Bronchial epithelial cell (primary cell): ENCODE results near the gene PPP1R12B. TPM values are rescaled to one million over a fixed set of nuclear protein-coding genes. Genes with fewer than 3 reads are reported as not detected.
A peak's percentile ranks its signal among the peaks of the same experiment; 100 is the strongest.

ENCODE experiments used
- DNase-seq: peaks from one replicate; pipeline ENCODE4 v3.0.0-alpha.2; 2010; ENCODE audit warnings: low read depth
- FAIRE-seq: peaks from 2 replicates; lab custom pipeline; 2011; peaks lifted over from hg19 to GRCh38; lab: Jason Lieb, UNC
- H3K27me3 ChIP-seq: 2 replicates; pipeline ENCODE4 v1.5.1; 2011; ENCODE audit warnings: low read length; ENCODE audit not compliant: control insufficient read depth, insufficient read depth
- H3K36me3 ChIP-seq: 2 replicates; pipeline ENCODE4 v1.5.1; 2011; ENCODE audit warnings: low read length; ENCODE audit not compliant: control insufficient read depth, insufficient read depth
- H3K4me3 ChIP-seq: 2 replicates; pipeline ENCODE4 v1.5.1; 2011; ENCODE audit warnings: mild to moderate bottlenecking, low read depth, low read length, control low read depth
- CTCF ChIP-seq: IDR thresholded peaks from 2 replicates; pipeline ENCODE4 v1.5.1; 2011; ENCODE audit warnings: mild to moderate bottlenecking, moderate library complexity, low read length, control low read depth, inconsistent platforms; ENCODE audit not compliant: insufficient read depth, severe bottlenecking
- total RNA-seq: library from RNA; depleted of rRNA; stranded (reverse); fragments of >200 nt; gene quantifications from 2 replicates; pipeline ENCODE4 v1.2.1, GENCODE V29; 2014

Gene PPP1R12B
- 8.7 and 16.4 TPM in 2 replicates for total RNA-seq

GRCh38 chr1:202348509-202349205, at the start of gene PPP1R12B:
TSS of gene PPP1R12B (plus strand) at chr1:202348699. CDS start at chr1:202348852, 153 bp downstream.
- Histone ChIP-seq H3K27me3 (no peaks in the 10 kb centered on the region), H3K4me3 (peak within 1 kb of the TSS; percentile 64), H3K36me3 (no peaks in the 10 kb centered on the region)
- FAIRE-seq = no peak
- peak; percentile 97 for DNase-seq
- TF ChIP-seq CTCF = no peak

- no peak for TF ChIP-seq CTCF
- no peaks in the 10 kb centered on the region for H3K36me3 ChIP-seq
- FAIRE-seq (no peak), DNase-seq (no peak)
- H3K4me3 ChIP-seq = no peak overlapping the region
- no peaks in the 10 kb centered on the region for H3K27me3 ChIP-seq
Measured at GRCh38 chr1:202302166-202302565, 46.3 kb upstream of the PPP1R12B start.

GRCh38 chr1:202304375-202304774, 44.1 kb upstream of the PPP1R12B start:
- Histone ChIP-seq H3K4me3 (no peak overlapping the region), H3K27me3 (no peaks in the 10 kb centered on the region), H3K36me3 (no peaks in the 10 kb centered on the region)
- FAIRE-seq (no peak), DNase-seq (no peak)
- no peak for TF ChIP-seq CTCF

GRCh38 chr1:202305168-202305567, 43.3 kb upstream of the PPP1R12B start:
- DNase-seq = no peak
- Histone ChIP-seq H3K27me3 (no peaks in the 10 kb centered on the region), H3K4me3 (no peak overlapping the region), H3K36me3 (no peaks in the 10 kb centered on the region)
- FAIRE-seq = no peak
- no peak for TF ChIP-seq CTCF

- TF ChIP-seq CTCF = no peak
- no peaks in the 10 kb centered on the region for H3K27me3 ChIP-seq
- H3K36me3 ChIP-seq = no peaks in the 10 kb centered on the region
- no peak overlapping the region for H3K4me3 ChIP-seq
- FAIRE-seq = no peak
- no peak for DNase-seq
Measured at GRCh38 chr1:202306535-202307345, 41.8 kb upstream of the PPP1R12B start.
